GM19023 (cell line): ENCODE measurements around the gene USP35.

Experiments
- ATAC-seq: cut with Tn5 transposase; IDR thresholded peaks from one replicate; pipeline ENCODE4 v1.9.1; 2021; ENCODE audit warnings: mild to moderate bottlenecking, moderate library complexity; ENCODE audit not compliant: unreplicated experiment

Gene USP35

GRCh38 chr11:78262691-78263090 lies 74.0 kb downstream of the USP35 start:
- no peak for ATAC-seq
